SW 1271 (cell line): ENCODE measurements around the gene RTN4RL2.

ENCODE experiments used
- DNase-seq, 2 experiments: peaks; one replicate each; lab custom pipeline; 2025; lab: John Stamatoyannopoulos, UW

Gene RTN4RL2

DNA sequence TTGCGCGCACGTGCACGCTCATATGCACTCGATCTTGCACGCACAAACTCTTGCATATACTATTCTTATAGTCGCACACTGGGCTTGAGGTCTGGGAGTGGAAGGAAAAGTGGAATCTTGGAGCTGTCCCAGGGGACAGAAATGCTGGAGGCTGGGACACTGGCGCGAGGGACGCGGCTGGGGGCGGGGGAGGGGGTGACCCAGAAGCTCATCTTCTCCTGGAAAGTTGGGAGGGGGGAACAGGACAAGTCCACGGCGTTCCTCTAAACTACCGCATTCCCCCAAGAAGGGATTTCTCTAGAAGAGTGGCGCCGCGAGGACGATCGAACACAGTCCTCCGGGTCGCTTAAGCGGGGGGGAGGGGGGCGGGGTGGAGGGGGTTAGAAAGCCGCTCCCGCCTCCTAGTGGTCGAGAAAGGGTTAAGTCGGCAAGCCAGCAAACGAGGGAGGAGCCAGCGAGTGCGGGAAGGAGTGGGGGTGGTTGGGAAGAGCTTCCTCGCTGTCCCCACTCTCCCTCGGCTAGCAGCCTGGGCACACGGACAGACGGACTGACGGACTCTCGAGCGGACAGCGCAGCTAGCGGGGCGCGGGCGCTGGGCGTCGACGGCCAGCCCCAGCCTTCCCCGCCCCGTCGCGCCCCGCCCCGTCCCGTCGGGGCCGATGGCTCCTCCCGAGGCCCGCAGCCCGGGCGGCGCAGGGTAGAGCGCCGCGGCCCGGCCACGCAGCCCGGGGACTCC is at the start of gene RTN4RL2:
RTN4RL2 (plus strand) TSS at position 507 of the 736 bp plus-strand sequence. CDS start 338 bp downstream, outside the sequence.
- peak; percentile 34 to 54 for DNase-seq

- no peak for DNase-seq
Observed at GRCh38 chr11:57413681-57414080, 46.6 kb upstream of the RTN4RL2 start.

DNA sequence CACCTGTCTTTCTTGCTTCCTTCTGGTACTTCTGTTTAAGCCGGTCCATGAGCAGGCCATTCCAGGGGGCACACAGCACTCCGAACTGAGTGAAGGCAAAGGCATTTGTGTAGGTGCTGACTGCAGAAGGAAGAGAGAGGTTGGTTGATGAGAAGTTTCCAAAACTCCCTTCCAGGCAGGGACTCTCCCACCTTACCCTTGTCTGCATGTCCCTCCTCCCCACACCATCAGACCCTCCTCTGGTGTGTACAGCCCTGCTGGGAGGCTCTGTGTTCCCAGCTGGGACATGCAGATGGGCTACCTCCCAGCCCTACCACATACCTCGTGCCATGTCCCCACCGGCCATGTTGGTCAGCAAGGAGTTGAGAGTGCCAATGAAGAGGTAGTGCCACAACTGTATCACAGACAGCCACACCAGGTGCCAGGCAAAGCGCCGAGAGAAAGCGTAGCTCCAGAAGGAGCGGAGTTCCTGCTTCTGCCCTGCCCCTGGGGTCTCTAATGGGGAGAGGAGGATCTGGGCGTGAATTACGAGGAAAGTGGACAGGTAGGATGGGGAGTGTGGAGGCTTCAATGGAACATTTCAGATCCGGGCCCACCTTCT is 45.6 kb upstream of the RTN4RL2 start:
- DNase-seq: no peak

GRCh38 chr11:57416436-57416835 is 43.9 kb upstream of the RTN4RL2 start:
- DNase-seq: no peak

DNA sequence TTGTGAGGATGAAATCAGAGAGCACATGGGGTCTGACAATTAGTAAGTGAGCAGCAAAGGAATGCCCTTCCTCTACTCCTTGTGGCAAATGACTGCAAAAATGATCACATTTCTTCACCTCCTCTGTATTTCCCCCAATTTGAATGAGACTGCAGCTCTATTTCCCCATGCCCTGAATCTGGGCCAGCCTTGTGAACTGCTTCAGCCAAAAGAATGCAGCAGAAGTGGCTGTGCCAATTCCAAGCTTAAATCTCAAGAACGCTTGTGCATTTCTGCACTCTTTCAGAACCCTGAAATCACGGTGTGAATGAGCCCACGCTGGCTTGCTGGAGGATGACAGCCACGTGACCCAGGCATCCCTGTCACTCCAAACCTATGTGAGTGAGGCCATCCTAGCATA is 43.3 kb upstream of the RTN4RL2 start:
- DNase-seq: no peak

DNA sequence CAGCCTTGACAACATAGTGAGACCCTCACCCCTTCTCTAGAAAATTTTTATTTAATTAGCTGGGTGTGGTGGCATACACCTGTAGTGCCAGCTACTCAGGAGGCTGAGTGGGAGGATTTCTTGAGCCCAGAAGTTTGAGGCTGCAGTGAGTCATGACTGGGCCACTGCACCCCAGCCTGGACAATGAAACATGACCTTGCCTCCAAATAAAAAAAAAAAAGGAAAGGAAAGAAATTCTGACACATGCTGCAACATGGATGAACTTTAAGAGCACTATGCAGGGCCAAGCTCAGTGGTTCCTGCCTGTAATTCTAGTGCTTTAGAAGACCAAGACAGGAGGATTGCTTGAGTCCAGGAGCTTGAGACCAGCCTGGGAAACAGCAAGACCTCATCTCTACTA is 42.2 kb upstream of the RTN4RL2 start:
- DNase-seq: no peak

GRCh38 chr11:57419146-57419545 is 41.2 kb upstream of the RTN4RL2 start:
- no peak for DNase-seq

GRCh38 chr11:57421066-57421465 is 39.3 kb upstream of the RTN4RL2 start:
- DNase-seq: no peak

GRCh38 chr11:57421805-57422204 is 38.5 kb upstream of the RTN4RL2 start:
- no peak for DNase-seq

DNA sequence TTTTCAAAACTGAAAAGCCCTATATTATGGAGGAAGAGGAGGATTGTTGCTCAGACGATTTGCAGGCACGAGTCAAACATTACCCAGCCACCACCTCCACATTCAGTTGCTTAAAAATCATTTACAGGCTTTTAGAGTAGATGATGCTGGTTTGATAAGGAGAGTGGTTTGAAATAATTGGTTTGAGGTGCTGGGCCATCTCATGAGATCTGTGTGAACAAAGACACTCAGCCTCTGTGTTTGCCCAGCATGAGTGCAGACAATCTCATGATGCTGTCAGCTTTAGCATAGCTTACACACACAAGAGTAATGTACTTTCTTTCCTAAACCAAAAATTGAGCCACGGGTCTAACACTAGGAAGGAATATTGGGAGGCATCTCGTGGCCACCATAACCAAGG is 37.7 kb upstream of the RTN4RL2 start:
- no peak for DNase-seq

- no peak for DNase-seq
Observed at GRCh38 chr11:57424137-57424791, 36.1 kb upstream of the RTN4RL2 start.

DNA sequence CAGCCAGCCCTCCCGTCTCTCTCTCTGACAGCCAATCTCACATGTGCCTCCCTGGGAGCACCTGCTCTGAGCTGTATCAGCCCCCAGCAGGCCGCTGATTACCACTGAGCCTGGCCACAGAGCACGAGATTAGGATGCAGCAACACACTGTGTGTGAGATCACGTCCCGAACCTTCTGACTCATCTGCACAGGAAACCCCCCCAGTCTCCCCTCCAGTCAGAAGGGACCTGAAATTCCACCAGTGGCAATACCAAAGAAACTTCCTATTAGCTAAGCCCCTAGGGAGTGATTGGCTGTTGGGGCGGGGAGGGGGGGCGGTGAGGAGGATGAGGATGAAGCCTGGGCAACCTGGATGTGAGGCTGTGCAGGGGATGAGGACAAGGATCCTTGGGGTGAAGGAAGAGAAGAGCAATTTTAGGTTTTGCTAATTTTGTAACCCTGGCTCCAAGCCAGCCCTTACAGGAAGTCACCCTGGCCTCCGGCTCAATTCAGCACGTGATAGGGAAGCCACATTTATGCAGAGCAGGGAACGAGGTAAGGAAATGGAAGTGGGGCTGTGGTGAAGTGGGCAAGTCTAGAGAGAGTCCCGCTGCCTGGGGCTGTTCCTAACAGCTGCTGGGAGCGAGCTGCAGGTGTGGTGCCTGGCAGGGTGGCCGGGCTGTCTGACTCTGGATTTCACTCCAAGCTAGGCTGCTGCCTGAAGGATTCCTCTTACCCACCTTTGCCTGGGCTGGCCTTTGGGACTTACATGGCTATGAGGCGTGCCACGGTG is 35.4 kb upstream of the RTN4RL2 start:
- peak in 1 of 2 experiments; percentile 4 for DNase-seq

- no peak for DNase-seq
Observed at GRCh38 chr11:57425565-57426438, 34.5 kb upstream of the RTN4RL2 start.

DNA sequence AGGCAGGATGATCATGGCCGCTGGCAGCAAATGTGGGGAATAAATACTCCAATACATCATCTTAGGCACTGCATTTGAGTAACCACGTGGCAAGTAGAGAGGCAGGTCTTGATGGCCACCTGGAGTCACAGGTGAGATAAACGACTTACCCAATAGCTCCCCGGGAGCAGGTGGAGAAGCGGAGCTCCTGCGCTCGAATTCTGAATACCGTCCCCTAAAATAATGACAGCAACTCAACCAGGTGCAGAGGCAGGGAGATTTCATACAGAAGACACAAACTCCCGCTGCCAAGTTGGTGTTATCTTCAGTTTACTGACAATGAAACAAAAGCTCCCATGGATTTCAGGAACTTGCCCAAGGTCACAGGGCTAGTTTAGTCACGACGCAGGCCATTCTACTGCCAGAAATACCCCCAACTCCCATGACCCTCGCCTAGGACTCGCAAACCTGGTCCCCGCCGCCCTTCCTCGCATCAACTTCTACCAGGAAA is 33.8 kb upstream of the RTN4RL2 start:
- DNase-seq: no peak

- DNase-seq: no peak
Observed at GRCh38 chr11:57426929-57427726, 33.2 kb upstream of the RTN4RL2 start, which contains the start of gene SLC43A3. Gene SLC43A3 (minus strand): TSS chr11:57427121. CDS start chr11:57426172, 949 bp downstream.

GRCh38 chr11:57427727-57428082 is 32.6 kb upstream of the RTN4RL2 start:
- DNase-seq: no peak

DNA sequence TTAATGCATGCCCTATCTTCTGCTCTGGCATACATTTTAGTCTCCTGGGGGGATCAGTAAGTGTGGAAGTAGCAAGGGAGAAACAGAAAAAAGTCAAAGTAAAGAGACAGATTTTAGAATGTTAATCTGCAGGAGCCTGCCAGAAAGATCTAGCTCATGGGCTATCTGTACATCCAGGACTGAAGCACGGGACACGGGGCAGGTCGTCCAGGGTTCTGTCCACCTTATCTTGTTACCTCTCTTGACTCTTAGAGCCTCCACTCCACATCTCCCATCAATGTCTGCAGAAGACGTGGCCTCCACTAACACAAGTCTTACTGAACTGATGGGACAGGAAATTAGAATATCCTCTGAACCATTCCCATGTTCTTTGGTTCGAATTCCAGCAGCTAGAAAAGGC is 31.7 kb upstream of the RTN4RL2 start:
- DNase-seq: no peak

DNA sequence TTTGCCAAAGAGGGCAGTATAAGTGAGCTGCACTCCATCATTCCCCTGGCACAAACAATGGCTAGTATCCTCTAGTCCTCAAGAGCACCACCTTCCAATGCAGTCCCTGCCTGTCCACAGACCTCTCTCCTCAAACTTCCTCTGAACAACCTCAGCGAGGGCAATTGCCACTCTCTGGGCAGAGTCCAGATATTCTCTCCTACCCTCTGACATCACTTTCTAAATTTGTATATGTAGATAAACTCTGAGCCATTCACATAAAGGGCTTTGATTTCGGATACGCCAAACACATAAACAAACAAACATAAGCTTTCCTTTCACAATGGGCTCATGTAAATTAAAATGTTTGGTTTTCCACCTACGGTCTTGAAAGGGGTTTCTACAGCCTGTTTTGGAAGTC is 30.4 kb upstream of the RTN4RL2 start:
- no peak for DNase-seq

GRCh38 chr11:57430952-57431351 is 29.4 kb upstream of the RTN4RL2 start:
- DNase-seq: no peak

DNA sequence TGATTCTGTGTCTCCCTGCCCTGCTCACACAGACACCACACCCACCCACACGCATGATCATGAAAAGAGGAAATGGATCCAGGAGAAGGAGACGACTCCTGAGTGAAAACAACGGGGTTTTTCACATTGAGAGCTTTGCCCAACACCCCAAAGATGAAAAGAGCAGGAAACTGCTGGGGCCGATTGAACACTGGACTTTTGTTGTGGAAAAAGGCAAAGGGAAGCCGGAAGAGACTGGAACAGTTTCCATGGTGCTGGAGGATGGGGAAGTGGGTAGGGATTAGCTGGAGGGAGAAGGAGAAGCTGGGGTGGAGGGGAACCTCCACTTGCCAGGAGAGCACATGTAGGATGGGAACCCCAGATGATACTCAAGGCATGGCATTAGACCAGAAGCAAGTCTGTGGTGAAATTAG is 28.2 kb upstream of the RTN4RL2 start:
- DNase-seq: no peak
